ENCODE data around the gene PCDH19.

Gene PCDH19

GRCh38 chrX:100340491-100341141 is 69.5 kb downstream of the PCDH19 start:
- in situ Hi-C loops (cut with MboI; ENCODE audit: low pct_unique_long_range_greater_than_20kb, low sequenced_read_pairs) = no loop called here
- no peak for DNase-seq

GRCh38 chrX:100328351-100328750 is 81.7 kb downstream of the PCDH19 start:
- DNase-seq = no peak
- in situ Hi-C loops (cut with MboI; ENCODE audit: low pct_unique_long_range_greater_than_20kb, low sequenced_read_pairs) = no loop called here

- DNase-seq = no peak
- in situ Hi-C loops (cut with MboI; ENCODE audit: low pct_unique_long_range_greater_than_20kb, low sequenced_read_pairs) = no loop called here
Observed at GRCh38 chrX:100319716-100320115, 90.4 kb downstream of the PCDH19 start.

GRCh38 chrX:100316987-100317386 is 93.1 kb downstream of the PCDH19 start:
- in situ Hi-C loops (cut with MboI; ENCODE audit: low pct_unique_long_range_greater_than_20kb, low sequenced_read_pairs) = no loop called here

GRCh38 chrX:100315566-100315965 is 94.5 kb downstream of the PCDH19 start:
- DNase-seq = no peak
- in situ Hi-C loops (cut with MboI; ENCODE audit: low pct_unique_long_range_greater_than_20kb, low sequenced_read_pairs) = no loop called here

More at GRCh38 chrX:100316987-100317386, 93.1 kb downstream of the PCDH19 start:
- DNase-seq = no peak

- in situ Hi-C loops (cut with MboI; ENCODE audit: low pct_unique_long_range_greater_than_20kb, low sequenced_read_pairs) = no loop called here
- no peak for DNase-seq
Observed at GRCh38 chrX:100299559-100299958, 110.5 kb downstream of the PCDH19 start.

GRCh38 chrX:100297728-100298127 is 112.3 kb downstream of the PCDH19 start:
- DNase-seq = no peak
- in situ Hi-C loops (cut with MboI; ENCODE audit: low pct_unique_long_range_greater_than_20kb, low sequenced_read_pairs) = no loop called here

GRCh38 chrX:100296183-100296753 is 113.8 kb downstream of the PCDH19 start:
- DNase-seq = no peak
- in situ Hi-C loops (cut with MboI; ENCODE audit: low pct_unique_long_range_greater_than_20kb, low sequenced_read_pairs) = no loop called here

- no peak for DNase-seq
- in situ Hi-C loops (cut with MboI; ENCODE audit: low pct_unique_long_range_greater_than_20kb, low sequenced_read_pairs) = no loop called here
Observed at GRCh38 chrX:100294965-100295364, 115.1 kb downstream of the PCDH19 start.

GRCh38 chrX:100289066-100289558 is 121.0 kb downstream of the PCDH19 start:
- DNase-seq = no peak
- in situ Hi-C loops (cut with MboI; ENCODE audit: low pct_unique_long_range_greater_than_20kb, low sequenced_read_pairs) = no loop called here

- DNase-seq = no peak
- in situ Hi-C loops (cut with MboI; ENCODE audit: low pct_unique_long_range_greater_than_20kb, low sequenced_read_pairs) = no loop called here
Observed at GRCh38 chrX:100277231-100277630, 132.8 kb downstream of the PCDH19 start.

- no peak for DNase-seq
- in situ Hi-C loops (cut with MboI; ENCODE audit: low pct_unique_long_range_greater_than_20kb, low sequenced_read_pairs) = no loop called here
Observed at GRCh38 chrX:100274916-100275315, 135.2 kb downstream of the PCDH19 start.

- DNase-seq = no peak
- in situ Hi-C loops (cut with MboI; ENCODE audit: low pct_unique_long_range_greater_than_20kb, low sequenced_read_pairs) = no loop called here
Observed at GRCh38 chrX:100265179-100265578, 144.9 kb downstream of the PCDH19 start.

GRCh38 chrX:100264200-100264599 is 145.9 kb downstream of the PCDH19 start:
- in situ Hi-C loops (cut with MboI; ENCODE audit: low pct_unique_long_range_greater_than_20kb, low sequenced_read_pairs) = no loop called here
- no peak for DNase-seq

GRCh38 chrX:100263650-100264049 is 146.4 kb downstream of the PCDH19 start:
- in situ Hi-C loops (cut with MboI; ENCODE audit: low pct_unique_long_range_greater_than_20kb, low sequenced_read_pairs) = no loop called here
- no peak for DNase-seq

GRCh38 chrX:100248885-100249493 is 161.1 kb downstream of the PCDH19 start:
- in situ Hi-C loops (cut with MboI; ENCODE audit: low pct_unique_long_range_greater_than_20kb, low sequenced_read_pairs) = no loop called here
- no peak for DNase-seq

- in situ Hi-C loops (cut with MboI; ENCODE audit: low pct_unique_long_range_greater_than_20kb, low sequenced_read_pairs) = no loop called here
- DNase-seq = no peak
Observed at GRCh38 chrX:100247826-100248225, 162.2 kb downstream of the PCDH19 start.

GRCh38 chrX:100244681-100245080 is 165.4 kb downstream of the PCDH19 start:
- DNase-seq = no peak
- in situ Hi-C loops (cut with MboI; ENCODE audit: low pct_unique_long_range_greater_than_20kb, low sequenced_read_pairs) = no loop called here
